HPDE6-E6E7 (cell line): ENCODE data around the gene TTLL11.

Source experiments
- DNase-seq: peaks from one replicate; pipeline ENCODE4 v3.0.0; 2011; ENCODE audit warnings: missing footprints; ENCODE audit errors: extremely low spot score

The TTLL11 gene

GRCh38 chr9:121774715-121775613, 318.1 kb downstream of the TTLL11 start:
- no peak for DNase-seq

- DNase-seq, result no peak
Measured at GRCh38 chr9:121773954-121774714, 319.0 kb downstream of the TTLL11 start.

GRCh38 chr9:121773286-121773953, 319.7 kb downstream of the TTLL11 start:
- DNase-seq, result no peak

GRCh38 chr9:121772600-121773285, 320.4 kb downstream of the TTLL11 start:
- no peak for DNase-seq
